MG63 (cell line): ENCODE measurements around the gene COPS2. TPM values are rescaled to one million over a fixed set of nuclear protein-coding genes. Genes with fewer than 3 reads are reported as not detected.
"Not testable (repeated sequence)": the region's sequence is repeated elsewhere in the genome, so short reads cannot be mapped to it uniquely, and the experiment has no call there.

Source experiments
- DNase-seq: peaks from one replicate; pipeline ENCODE4 v3.0.0-alpha.2; 2020
- H3K27me3 ChIP-seq: fragments of 250-450 bp; sonication (Bioruptor Pico); 2 replicates; pipeline ENCODE4 v1.5.1; 2020; ENCODE audit warnings: mild to moderate bottlenecking, moderate library complexity
- H3K36me3 ChIP-seq: fragments of 250-450 bp; sonication (Bioruptor Pico); 2 replicates; pipeline ENCODE4 v1.5.1; 2020; ENCODE audit warnings: mild to moderate bottlenecking, moderate library complexity
- H3K4me3 ChIP-seq: fragments of 250-450 bp; sonication (Bioruptor Pico); 2 replicates; pipeline ENCODE4 v1.5.1; 2020; ENCODE audit warnings: mild to moderate bottlenecking, moderate library complexity
- H3K9me3 ChIP-seq: fragments of 250-450 bp; sonication (Bioruptor Pico); 2 replicates; pipeline ENCODE4 v1.5.1; 2020; ENCODE audit warnings: mild to moderate bottlenecking, moderate library complexity
- total RNA-seq: library from RNA; depleted of rRNA; stranded (reverse); fragments of >200 nt; shearing (Covaris generic); gene quantifications from 2 replicates; pipeline ENCODE4 v1.2.3, GENCODE V29; 2014; ENCODE audit warnings: low replicate concordance; rRNA removed

COPS2 gene
- 184 and 401 TPM in 2 replicates for total RNA-seq

- Histone ChIP-seq H3K4me3 (peak within 1 kb of the TSS; percentile 93), H3K27me3 (no peaks in the 10 kb centered on the region), H3K9me3 (no peaks in the 10 kb centered on the region), H3K36me3 (peaks cover 17% of the 10 kb centered on the region)
- DNase-seq, result peak; percentile 94
Observed at GRCh38 chr15:49155110-49155833, at the start of gene COPS2. Gene COPS2, minus strand, starts transcription at chr15:49155599. Its CDS starts 21 bp downstream, at chr15:49155578.

GRCh38 chr15:49200347-49200746, 44.9 kb upstream of the COPS2 start:
- DNase-seq, result no peak
- Histone ChIP-seq H3K27me3 (no peaks in the 10 kb centered on the region), H3K9me3 (no peaks in the 10 kb centered on the region), H3K4me3 (no peak overlapping the region), H3K36me3 (peaks cover 10% of the 10 kb centered on the region)

GRCh38 chr15:49199666-49200065, 44.3 kb upstream of the COPS2 start:
- DNase-seq, result no peak
- no peak overlapping the region for H3K4me3 ChIP-seq
- H3K9me3 ChIP-seq, result no peaks in the 10 kb centered on the region
- no peaks in the 10 kb centered on the region for H3K27me3 ChIP-seq
- H3K36me3 ChIP-seq, result peaks cover 4% of the 10 kb centered on the region

GRCh38 chr15:49196856-49197255, 41.5 kb upstream of the COPS2 start:
- no peak for DNase-seq
- Histone ChIP-seq H3K27me3 (no peaks in the 10 kb centered on the region), H3K4me3 (no peak overlapping the region), H3K36me3 (no peaks in the 10 kb centered on the region), H3K9me3 (no peaks in the 10 kb centered on the region)

GRCh38 chr15:49191892-49192291, 36.5 kb upstream of the COPS2 start:
- no peak for DNase-seq
- no peak overlapping the region for H3K4me3 ChIP-seq
- H3K36me3 ChIP-seq, result no peaks in the 10 kb centered on the region
- H3K27me3 ChIP-seq, result no peaks in the 10 kb centered on the region
- H3K9me3 ChIP-seq, result no peaks in the 10 kb centered on the region

- Histone ChIP-seq H3K4me3 (no peak overlapping the region), H3K27me3 (no peaks in the 10 kb centered on the region), H3K9me3 (no peaks in the 10 kb centered on the region), H3K36me3 (peaks cover 2% of the 10 kb centered on the region; the same call in 1 of the 2 replicates)
- no peak for DNase-seq
Observed at GRCh38 chr15:49190586-49190985, 35.2 kb upstream of the COPS2 start.

- peaks cover 4% of the 10 kb centered on the region; the same call in 1 of the 2 replicates for H3K36me3 ChIP-seq
- no peak overlapping the region for H3K4me3 ChIP-seq
- no peak for DNase-seq
- no peaks in the 10 kb centered on the region for H3K9me3 ChIP-seq
- H3K27me3 ChIP-seq, result no peaks in the 10 kb centered on the region
Observed at GRCh38 chr15:49189631-49190030, 34.2 kb upstream of the COPS2 start.

GRCh38 chr15:49188933-49189332, 33.5 kb upstream of the COPS2 start:
- Histone ChIP-seq H3K4me3 (no peak overlapping the region), H3K27me3 (no peaks in the 10 kb centered on the region), H3K36me3 (peaks cover 4% of the 10 kb centered on the region; the same call in 1 of the 2 replicates), H3K9me3 (no peaks in the 10 kb centered on the region)
- no peak for DNase-seq

- Histone ChIP-seq H3K27me3 (no peaks in the 10 kb centered on the region), H3K9me3 (no peaks in the 10 kb centered on the region)
- no peak for DNase-seq
Observed at GRCh38 chr15:49187549-49188245, 32.3 kb upstream of the COPS2 start.

GRCh38 chr15:49185473-49185872, 30.1 kb upstream of the COPS2 start:
- no peaks in the 10 kb centered on the region for H3K9me3 ChIP-seq
- peaks cover 4% of the 10 kb centered on the region; the same call in 1 of the 2 replicates for H3K36me3 ChIP-seq
- H3K4me3 ChIP-seq, result no peak overlapping the region
- H3K27me3 ChIP-seq, result no peaks in the 10 kb centered on the region
- DNase-seq, result no peak

More at GRCh38 chr15:49187549-49188245, 32.3 kb upstream of the COPS2 start:
- no peak overlapping the region for H3K4me3 ChIP-seq
- H3K36me3 ChIP-seq, result peaks cover 4% of the 10 kb centered on the region; the same call in 1 of the 2 replicates

GRCh38 chr15:49183741-49184140, 28.3 kb upstream of the COPS2 start:
- not testable (repeated sequence) for H3K27me3 ChIP-seq, DNase-seq, H3K4me3 ChIP-seq, H3K9me3 ChIP-seq, H3K36me3 ChIP-seq

GRCh38 chr15:49182128-49182527, 26.7 kb upstream of the COPS2 start:
- peaks cover 4% of the 10 kb centered on the region; the same call in 1 of the 2 replicates for H3K36me3 ChIP-seq
- no peak overlapping the region for H3K4me3 ChIP-seq
- H3K9me3 ChIP-seq, result no peaks in the 10 kb centered on the region
- no peak for DNase-seq
- H3K27me3 ChIP-seq, result no peaks in the 10 kb centered on the region

- Histone ChIP-seq H3K9me3 (no peaks in the 10 kb centered on the region), H3K27me3 (no peaks in the 10 kb centered on the region), H3K4me3 (no peak overlapping the region), H3K36me3 (no peaks in the 10 kb centered on the region)
- DNase-seq, result no peak
Observed at GRCh38 chr15:49179433-49180190, 24.2 kb upstream of the COPS2 start.

- no peak for DNase-seq
- Histone ChIP-seq H3K9me3 (no peaks in the 10 kb centered on the region), H3K27me3 (no peaks in the 10 kb centered on the region), H3K36me3 (no peaks in the 10 kb centered on the region; the same call in 1 of the 2 replicates), H3K4me3 (no peak overlapping the region)
Observed at GRCh38 chr15:49178497-49178896, 23.1 kb upstream of the COPS2 start.

- H3K27me3 ChIP-seq, result not testable (repeated sequence)
Observed at GRCh38 chr15:49175582-49176397, 20.4 kb upstream of the COPS2 start.

GRCh38 chr15:49174902-49175301, 19.5 kb upstream of the COPS2 start:
- H3K27me3 ChIP-seq, result no peaks in the 10 kb centered on the region
- no peaks in the 10 kb centered on the region for H3K9me3 ChIP-seq
- no peaks in the 10 kb centered on the region; the same call in 1 of the 2 replicates for H3K36me3 ChIP-seq
- no peak overlapping the region for H3K4me3 ChIP-seq
- no peak for DNase-seq

More at GRCh38 chr15:49175582-49176397, 20.4 kb upstream of the COPS2 start:
- H3K9me3 ChIP-seq, H3K36me3 ChIP-seq, DNase-seq, H3K4me3 ChIP-seq: not testable (repeated sequence)
